Upper lobe of left lung (tissue), 4 donors: ENCODE results near the gene ZNF513.

Experiments
- EP300 ChIP-seq, 4 donors: sonication (generic); formaldehyde crosslinking; IDR thresholded peaks; one replicate each; pipeline ENCODE4 v1.5.1; 2017; ENCODE audit warnings: antibody characterized with exemption in 4 of 4, control low read depth in 2 of 4
- POLR2A ChIP-seq, 4 donors: fragments of 450-650 bp; IDR thresholded peaks; one replicate each; pipeline ENCODE4 v1.5.1; 2016 to 2017; ENCODE audit warnings: antibody characterized with exemption in 4 of 4, mild to moderate bottlenecking in 2 of 4
- POLR2AphosphoS5 ChIP-seq, 2 donors: sonication (generic); formaldehyde crosslinking; IDR thresholded peaks; one replicate each; pipeline ENCODE4 v1.5.1; 2017; ENCODE audit warnings: antibody characterized with exemption in 2 of 2
- TF ChIP-seq, protein P1 (sequence below), 6 experiments: fragments of 450-650 bp in 4 of 6; fragments of 200-600 bp in 2 of 6; sonication (generic) in 2 of 6; IDR thresholded peaks; one replicate each; pipeline ENCODE4 v1.5.1; 2016 to 2019; ENCODE audit warnings: antibody characterized with exemption in 6 of 6

- TF ChIP-seq POLR2AphosphoS5 (IDR thresholded peaks at IDR 0.05) (no peak), POLR2A (IDR thresholded peaks at IDR 0.05) (no peak), EP300 (IDR thresholded peaks at IDR 0.05) (no peak)
- TF ChIP-seq, protein P1, sequence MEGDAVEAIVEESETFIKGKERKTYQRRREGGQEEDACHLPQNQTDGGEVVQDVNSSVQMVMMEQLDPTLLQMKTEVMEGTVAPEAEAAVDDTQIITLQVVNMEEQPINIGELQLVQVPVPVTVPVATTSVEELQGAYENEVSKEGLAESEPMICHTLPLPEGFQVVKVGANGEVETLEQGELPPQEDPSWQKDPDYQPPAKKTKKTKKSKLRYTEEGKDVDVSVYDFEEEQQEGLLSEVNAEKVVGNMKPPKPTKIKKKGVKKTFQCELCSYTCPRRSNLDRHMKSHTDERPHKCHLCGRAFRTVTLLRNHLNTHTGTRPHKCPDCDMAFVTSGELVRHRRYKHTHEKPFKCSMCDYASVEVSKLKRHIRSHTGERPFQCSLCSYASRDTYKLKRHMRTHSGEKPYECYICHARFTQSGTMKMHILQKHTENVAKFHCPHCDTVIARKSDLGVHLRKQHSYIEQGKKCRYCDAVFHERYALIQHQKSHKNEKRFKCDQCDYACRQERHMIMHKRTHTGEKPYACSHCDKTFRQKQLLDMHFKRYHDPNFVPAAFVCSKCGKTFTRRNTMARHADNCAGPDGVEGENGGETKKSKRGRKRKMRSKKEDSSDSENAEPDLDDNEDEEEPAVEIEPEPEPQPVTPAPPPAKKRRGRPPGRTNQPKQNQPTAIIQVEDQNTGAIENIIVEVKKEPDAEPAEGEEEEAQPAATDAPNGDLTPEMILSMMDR (IDR thresholded peaks at IDR 0.05), result no peak
Observed at GRCh38 chr2:27381577-27382181, 1.1 kb upstream of the ZNF513 start.
